GM19395 (cell line): ENCODE results near the gene CERS6.

ENCODE experiments used
- ATAC-seq: cut with Tn5 transposase; IDR thresholded peaks from one replicate; pipeline ENCODE4 v1.9.1; 2021; ENCODE audit warnings: mild to moderate bottlenecking, moderate library complexity; ENCODE audit not compliant: unreplicated experiment

Gene CERS6

GRCh38 chr2:168565112-168565511 is 109.0 kb downstream of the CERS6 start:
- ATAC-seq: no peak

GRCh38 chr2:168565512-168565911 is 109.4 kb downstream of the CERS6 start:
- ATAC-seq: no peak

DNA sequence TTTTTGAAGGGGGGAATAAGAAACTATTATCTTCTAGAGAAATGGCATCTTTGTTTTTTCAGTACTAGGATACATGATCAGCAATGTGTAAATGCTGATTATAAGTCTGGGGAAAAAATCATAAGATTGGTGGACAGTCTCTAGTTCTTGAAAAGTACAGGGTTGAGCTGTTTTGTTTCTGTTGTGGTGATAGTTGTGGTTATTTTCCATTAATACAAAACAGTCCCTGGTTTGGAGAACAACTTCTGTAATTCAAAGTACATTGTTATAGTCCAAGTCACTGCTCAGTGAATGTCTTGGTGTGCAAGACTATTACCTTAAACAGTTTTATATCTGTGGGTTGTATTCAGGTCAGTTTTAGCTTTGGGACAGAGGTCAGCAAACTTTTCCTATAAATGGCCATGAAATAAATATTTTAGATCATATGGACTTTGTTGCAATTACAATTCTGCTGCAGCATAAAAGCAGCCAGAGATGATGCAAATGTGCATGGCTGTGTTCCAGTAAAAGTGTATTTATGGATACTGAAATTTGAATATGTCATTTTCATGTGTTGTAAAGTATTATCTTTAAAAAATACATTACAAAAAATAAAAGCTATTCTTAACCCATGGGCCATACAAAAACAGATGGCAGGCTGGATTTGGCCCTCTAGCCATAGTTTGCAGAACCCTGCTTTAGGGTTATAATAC is 111.0 kb downstream of the CERS6 start:
- ATAC-seq: no peak

DNA sequence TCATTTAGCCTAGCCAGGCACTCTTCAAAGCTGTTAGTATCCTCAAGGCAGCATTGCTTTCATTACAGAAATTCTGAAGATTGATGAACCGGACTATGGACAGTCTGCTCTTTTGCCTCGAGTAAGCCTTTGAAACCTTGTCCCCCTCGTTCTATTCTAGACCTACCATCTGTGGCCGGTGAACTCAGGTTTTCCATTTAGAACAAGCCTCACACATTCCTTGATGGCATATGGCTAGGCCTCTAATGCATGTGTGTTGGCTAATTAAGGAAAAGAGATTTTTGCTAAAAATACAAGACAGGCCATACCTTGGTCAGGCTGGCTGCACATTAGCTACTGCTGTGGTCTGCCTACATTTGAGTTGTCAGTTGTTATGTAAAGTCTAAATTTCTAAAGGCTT is 111.8 kb downstream of the CERS6 start:
- ATAC-seq: no peak

DNA sequence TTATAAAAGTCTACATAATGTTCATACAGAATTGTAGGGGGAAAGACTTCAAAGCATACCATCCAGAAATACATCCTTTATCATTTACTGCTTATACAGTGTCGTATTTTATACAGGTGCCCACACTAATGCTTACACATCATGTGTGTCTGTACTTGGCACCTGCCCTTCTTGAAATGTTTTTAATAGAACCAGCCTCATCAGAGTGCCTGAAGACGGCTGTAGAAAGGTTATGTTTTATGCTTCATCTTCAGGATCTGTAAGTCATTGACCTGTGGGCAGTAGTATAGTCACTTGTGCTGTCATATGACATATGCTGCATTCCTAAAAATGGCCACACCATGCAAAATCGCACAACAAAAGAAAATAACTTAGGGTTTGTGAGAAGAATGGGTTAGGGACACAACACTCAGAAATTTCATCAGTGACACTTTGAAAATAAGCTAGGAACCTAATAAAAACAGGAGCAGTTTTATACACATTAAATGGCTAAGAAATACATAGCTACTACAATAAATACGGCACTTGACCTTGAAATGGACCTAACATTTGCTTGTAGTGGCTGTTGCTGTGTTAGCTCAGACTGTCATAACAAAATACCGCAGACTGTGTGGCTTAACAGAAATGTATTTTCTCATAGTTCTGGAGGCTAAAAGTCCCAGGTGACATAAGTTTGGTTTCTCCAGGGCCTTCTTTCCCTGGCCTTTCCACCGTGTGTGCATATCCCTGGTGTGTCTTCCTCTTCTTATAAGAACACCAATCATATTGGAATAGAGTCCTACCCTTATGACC is 112.6 kb downstream of the CERS6 start:
- no peak for ATAC-seq

GRCh38 chr2:168571061-168571460 is 115.0 kb downstream of the CERS6 start:
- no peak for ATAC-seq

- no peak for ATAC-seq
These were observed 117.2 kb downstream of the CERS6 start for GRCh38 chr2:168573128-168573903.

DNA sequence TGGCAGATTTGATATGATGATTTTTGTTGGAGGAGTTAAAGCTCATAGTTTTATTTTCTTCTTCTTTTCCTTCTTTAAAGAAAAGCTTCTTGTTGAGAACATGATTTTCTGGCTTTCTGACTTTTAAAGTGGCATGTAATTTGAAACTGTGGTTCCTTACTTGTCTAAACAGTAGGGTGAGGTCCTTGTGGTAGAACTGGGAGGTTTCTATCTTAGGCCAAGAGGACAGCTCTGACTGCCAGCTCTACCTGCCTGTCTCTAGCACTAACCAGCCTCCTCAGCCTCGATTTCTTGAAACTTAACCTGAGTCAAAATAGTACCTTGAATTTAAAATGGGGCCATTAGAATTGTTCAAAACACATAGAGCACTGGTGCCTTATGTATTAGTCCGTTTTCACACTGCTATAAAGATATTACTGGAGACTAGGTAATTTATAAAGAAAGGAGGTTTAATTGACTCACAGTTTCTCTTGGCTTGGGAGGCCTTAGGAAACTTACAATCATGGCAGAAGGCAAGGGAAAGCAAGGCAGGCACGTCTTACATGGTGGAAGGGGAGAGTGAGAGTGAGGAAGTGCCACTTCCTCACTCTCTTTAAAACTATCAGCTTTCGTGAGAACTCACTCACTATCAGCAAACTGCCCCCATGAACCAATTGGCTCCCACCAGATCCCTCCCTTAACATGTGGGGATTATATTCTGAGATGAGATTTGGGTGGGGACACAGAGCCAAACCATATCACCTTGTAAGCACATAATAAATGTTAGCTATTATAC is 119.0 kb downstream of the CERS6 start:
- ATAC-seq: no peak

- ATAC-seq: no peak
These were observed 121.8 kb downstream of the CERS6 start for GRCh38 chr2:168577885-168578284.

DNA sequence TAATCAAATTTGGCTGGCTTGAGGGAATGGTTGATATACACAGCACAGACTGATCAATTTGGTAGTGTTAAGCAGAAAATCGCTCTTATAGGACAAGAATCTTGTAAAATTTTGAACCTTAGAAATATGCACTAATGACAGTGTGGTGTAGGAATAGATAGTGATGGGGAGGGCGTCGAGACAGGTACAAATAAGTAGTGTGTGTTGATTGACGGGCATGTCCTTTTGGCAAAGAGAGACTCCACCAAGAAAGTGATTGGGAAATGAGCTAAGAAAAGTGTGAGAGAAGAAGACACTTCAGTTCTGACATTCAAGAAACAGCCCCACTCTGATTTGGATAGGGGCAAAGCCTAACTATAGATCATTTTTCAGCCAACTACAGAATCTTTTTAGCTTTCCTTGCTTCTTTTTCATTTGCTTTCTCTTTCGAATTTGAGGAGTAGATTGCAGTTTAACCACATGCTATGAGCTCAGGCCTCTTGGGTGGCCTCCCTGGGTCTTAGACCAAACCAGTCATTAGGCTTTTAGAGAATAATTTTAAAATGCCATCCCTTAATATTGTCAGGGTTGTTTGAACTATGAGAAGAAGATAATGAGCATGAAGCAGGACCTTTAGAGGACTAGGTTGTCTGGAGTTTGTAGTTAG is 127.1 kb downstream of the CERS6 start:
- peak; percentile 65 for ATAC-seq

- no peak for ATAC-seq
These were observed 127.8 kb downstream of the CERS6 start for GRCh38 chr2:168583710-168584521.

GRCh38 chr2:168584911-168585310 is 128.8 kb downstream of the CERS6 start:
- ATAC-seq: no peak

- no peak for ATAC-seq
These were observed 129.6 kb downstream of the CERS6 start for GRCh38 chr2:168585700-168586099.

DNA sequence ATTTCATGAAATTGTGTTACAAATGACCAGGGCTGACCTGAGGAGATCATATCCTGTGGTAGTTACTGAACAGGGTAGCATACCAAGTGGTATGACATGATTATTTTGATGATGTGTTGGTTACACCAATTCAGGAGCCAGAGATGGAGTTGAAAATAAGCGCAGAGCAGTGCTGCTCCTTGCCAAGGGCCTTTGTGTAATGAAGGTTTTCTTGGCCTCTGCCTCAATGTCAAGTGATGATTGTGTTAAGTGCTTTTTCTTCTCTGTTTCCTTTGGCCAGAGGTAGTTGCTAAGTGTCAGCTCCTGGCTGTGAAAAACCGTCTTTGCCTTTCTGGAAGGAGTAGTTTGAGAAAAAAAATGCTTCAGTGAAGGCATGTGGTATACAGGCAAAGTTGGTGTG is 131.2 kb downstream of the CERS6 start:
- no peak for ATAC-seq

GRCh38 chr2:168589236-168590211 is 133.5 kb downstream of the CERS6 start:
- no peak for ATAC-seq

- ATAC-seq: no peak
These were observed 136.2 kb downstream of the CERS6 start for GRCh38 chr2:168592181-168592831.

DNA sequence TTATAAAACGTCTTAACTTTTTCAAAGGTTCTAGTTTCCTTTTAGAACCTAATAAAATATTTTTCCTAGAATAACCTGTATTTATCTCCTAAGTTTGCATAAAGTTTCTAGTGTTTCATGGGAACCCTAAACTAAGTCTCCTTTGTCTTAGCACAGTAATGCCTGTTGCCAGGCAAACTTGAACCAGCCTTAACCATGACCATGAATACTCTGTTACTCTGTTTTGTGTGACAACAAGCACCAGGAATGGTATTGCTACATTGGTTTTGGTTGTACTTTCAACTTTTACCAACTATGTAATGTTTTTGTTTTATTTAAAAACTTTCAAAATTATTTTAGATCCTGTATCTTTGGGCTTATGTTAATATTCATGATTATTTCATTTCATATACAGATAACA is 137.6 kb downstream of the CERS6 start:
- ATAC-seq: peak; percentile 49

GRCh38 chr2:168594778-168595177 is 138.7 kb downstream of the CERS6 start:
- ATAC-seq: peak; percentile 74
